RWPE1 (cell line): ENCODE results near the gene TRIM45.
A peak's percentile ranks its signal among the peaks of the same experiment; 100 is the strongest.
"Not testable (repeated sequence)": the region's sequence is repeated elsewhere in the genome, so short reads cannot be mapped to it uniquely, and the experiment has no call there.

ENCODE experiments used
- CTCF ChIA-PET: fragments of 350-600 bp; sonication (Branson Sonifier 250); formaldehyde crosslinking; extraction: SDS; loops from one replicate; lab custom pipeline; 2021; lab: Yijun Ruan, JAX
- POLR2A ChIA-PET: fragments of 400-600 bp; formaldehyde crosslinking; extraction: SDS; loops from one replicate; lab custom pipeline; 2020; ENCODE audit warnings: antibody characterized with exemption; ENCODE audit not compliant: low non-redundant PET; lab: Yijun Ruan, JAX
- DNase-seq: peaks from one replicate; pipeline ENCODE4 v3.0.0; 2012; ENCODE audit warnings: low spot score
- H3K27ac ChIP-seq: fragments of 450-650 bp; 2 replicates; pipeline ENCODE4 v1.5.1; 2017
- TF ChIP-seq, protein P1 (sequence below): fragments of 450-650 bp; conservative IDR thresholded peaks from 2 replicates; pipeline ENCODE4 v1.5.1; 2017; ENCODE audit warnings: low read depth, mild to moderate bottlenecking

Gene TRIM45

DNA sequence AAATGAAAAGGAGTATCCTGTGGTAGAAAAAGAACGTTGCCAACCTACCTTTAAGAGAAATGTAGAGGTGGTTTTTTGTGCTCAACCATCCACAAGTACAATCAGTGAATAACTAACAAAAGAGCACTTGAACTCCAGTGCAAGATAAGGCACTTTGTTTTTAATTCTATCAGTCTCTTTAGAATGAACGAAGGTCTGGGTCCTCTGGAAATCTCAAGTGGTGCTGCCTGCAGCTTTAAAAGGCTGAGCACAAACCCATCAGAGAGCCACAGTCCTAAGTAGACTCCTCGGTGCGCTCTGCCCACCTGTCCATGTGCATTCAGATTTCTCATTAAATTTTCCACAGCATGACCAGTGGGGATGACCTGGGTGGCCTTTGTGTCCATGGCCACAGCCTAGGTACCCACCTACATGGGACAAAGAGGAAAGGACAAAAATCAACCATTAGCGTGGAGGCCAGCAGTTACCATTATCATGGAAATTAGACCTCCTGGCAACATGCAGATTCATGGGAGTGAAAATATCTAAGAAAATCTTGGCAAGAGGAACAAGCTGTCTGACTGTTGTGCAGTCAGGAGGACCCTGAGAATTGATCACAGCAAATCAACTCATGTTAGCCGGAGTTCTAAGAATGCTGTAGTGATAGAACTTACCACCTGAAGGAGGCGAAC, 9.4 kb downstream of the TRIM45 start:
- CTCF ChIA-PET, result no interaction called here
- TF ChIP-seq, protein P1, sequence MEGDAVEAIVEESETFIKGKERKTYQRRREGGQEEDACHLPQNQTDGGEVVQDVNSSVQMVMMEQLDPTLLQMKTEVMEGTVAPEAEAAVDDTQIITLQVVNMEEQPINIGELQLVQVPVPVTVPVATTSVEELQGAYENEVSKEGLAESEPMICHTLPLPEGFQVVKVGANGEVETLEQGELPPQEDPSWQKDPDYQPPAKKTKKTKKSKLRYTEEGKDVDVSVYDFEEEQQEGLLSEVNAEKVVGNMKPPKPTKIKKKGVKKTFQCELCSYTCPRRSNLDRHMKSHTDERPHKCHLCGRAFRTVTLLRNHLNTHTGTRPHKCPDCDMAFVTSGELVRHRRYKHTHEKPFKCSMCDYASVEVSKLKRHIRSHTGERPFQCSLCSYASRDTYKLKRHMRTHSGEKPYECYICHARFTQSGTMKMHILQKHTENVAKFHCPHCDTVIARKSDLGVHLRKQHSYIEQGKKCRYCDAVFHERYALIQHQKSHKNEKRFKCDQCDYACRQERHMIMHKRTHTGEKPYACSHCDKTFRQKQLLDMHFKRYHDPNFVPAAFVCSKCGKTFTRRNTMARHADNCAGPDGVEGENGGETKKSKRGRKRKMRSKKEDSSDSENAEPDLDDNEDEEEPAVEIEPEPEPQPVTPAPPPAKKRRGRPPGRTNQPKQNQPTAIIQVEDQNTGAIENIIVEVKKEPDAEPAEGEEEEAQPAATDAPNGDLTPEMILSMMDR, result no peak
- POLR2A ChIA-PET, result no interaction called here
- DNase-seq, result no peak
- H3K27ac ChIP-seq, result no peak overlapping the region

DNA sequence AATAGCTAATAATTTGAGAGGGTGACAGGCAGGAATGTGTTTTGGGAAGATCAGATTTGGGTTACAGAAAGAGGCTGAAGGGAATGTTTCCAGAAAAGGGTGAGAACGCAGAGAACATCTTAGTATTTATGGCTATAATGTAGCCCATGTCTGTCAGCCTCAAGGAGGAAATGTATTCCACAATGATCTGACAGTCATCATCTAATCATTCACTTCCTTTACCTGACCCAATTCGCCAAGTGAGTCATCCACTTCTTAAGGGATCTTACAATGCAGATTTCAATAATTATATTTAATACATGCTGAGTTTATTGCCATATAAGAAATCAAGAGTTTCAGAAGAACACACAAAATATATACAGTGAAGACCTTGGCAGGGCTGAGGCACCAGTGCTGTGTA, 10.8 kb downstream of the TRIM45 start:
- TF ChIP-seq, protein P1, result no peak
- ChIA-PET POLR2A (interaction anchor here (0.6 to 0.7 kb wide), 2 partner anchors 37 to 818 kb away, joined by 4 to 5 read pairs; partner anchors contain the start of gene GDAP2), CTCF (interaction anchor here (0.6 kb wide), 2 partner anchors 11 to 12 kb away, joined by 3 read pairs; no protein-coding TSS in a partner anchor)
- peak overlapping the region; percentile 61 for H3K27ac ChIP-seq
- peak; percentile 72 for DNase-seq

DNA sequence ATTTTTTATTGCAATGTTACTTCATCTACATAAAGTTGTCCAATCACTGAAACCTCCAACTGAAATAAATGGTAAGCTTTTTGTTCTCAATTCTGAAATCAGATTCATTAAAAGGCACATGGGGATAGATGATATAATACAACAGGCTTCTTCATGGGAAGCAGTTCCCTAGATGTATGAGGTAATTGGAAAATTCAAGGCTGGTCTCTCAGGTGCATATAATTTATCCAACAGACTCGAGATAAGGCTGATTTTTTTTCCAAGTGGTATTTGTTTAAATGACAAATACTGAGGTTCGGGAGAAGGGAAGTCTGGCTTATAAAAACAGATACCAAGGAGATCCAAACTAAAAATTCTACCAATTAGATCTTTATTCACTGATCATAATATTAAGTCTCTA, 14.2 kb downstream of the TRIM45 start:
- CTCF ChIA-PET, result no interaction called here
- no peak overlapping the region for H3K27ac ChIP-seq
- POLR2A ChIA-PET, result no interaction called here
- TF ChIP-seq, protein P1, result no peak
- DNase-seq, result no peak

DNA sequence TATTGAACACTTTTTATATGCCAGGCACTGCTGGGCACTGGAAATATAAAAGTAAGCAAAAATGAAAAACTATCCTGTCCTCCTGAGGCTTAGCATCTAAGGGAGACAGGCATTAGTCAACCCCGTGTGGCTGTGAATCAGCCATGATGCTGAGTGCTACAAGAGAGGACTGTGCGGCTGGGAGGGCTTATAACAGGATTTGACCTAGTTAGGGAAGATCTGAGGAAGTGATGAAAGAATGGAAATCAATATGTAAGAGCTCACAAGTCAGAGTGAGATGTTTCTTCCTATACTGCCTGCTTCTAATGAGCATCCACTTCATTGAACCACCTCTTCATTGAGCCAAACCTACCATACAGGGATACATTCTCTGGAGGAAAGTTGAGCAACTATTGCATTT, 15.1 kb downstream of the TRIM45 start:
- ChIA-PET CTCF (no interaction called here), POLR2A (no interaction called here)
- TF ChIP-seq, protein P1, result no peak
- no peak overlapping the region for H3K27ac ChIP-seq
- no peak for DNase-seq

DNA sequence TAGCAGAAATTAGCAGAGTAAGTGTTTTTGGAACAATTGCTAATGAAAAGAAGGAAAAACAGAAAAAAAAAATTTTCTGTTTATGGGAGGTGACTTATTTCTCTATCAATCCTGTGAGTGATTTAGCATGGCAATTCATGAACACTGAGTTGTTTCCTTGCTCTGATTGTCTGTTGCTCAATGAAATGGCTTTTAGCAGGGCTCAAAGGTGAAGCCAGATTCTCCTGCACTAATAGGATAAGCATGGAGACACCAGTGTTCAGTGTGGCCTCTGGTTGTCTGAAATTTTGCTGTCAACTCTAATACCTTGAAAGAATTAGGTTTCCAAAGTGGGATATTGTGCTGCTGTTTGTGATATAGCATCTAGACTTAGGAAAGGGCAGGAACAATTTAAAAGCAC, 15.8 kb downstream of the TRIM45 start:
- POLR2A ChIA-PET, result no interaction called here
- TF ChIP-seq, protein P1, result no peak
- no peak for DNase-seq

DNA sequence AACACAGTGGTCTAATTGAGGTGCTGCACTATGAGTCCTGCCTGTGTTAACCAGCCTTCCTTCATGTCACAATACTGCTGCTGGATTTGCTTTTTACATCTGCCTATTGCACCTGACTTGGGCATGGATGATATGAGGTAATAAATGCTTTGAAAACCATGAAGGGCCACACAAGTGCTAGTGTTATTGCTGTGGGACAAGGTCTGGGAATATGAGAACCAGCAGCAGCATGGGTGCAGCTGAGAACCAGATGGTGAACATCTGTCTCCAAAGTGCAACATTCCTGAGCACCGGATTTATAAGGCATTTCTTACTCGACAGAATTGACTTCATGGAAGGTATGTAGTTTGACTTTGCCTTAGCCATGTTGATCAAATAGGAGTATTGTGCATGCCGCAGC, 16.6 kb downstream of the TRIM45 start:
- ChIA-PET CTCF (interaction anchor here (0.6 kb wide), 1 partner anchor 11 kb away, joined by 3 read pairs; no protein-coding TSS in a partner anchor), POLR2A (no interaction called here)
- no peak overlapping the region for H3K27ac ChIP-seq

More for the DNA sequence above, 15.8 kb downstream of the TRIM45 start:
- H3K27ac ChIP-seq, result no peak overlapping the region
- CTCF ChIA-PET, result no interaction called here

DNA sequence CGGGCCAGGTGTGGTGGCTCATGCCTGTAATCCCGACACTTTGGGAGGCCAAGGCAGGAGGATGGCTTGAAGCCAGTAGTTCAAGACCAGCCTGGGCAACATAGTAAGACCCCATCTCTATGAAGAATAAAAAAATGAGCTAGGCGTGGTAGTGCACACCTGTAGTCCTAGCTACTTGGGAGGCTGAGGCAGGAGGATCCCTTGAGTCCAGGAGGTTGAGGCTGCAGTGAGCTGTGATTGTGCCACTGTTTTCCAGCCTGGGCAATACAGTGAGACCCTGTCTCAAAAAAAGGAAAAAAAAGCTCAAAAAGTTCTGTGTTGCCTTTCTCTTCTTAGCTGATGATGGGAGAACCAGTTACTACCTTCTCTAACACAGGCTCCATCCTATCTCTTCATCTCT, 19.7 kb downstream of the TRIM45 start:
- POLR2A ChIA-PET, CTCF ChIA-PET, DNase-seq, H3K27ac ChIP-seq: not testable (repeated sequence)

More for the DNA sequence above, 16.6 kb downstream of the TRIM45 start:
- DNase-seq, result no peak
- TF ChIP-seq, protein P1, result no peak
